Small intestine (tissue), 7 donors: Measurements from ENCODE around the gene AKIRIN2. TPM values are rescaled to one million over a fixed set of nuclear protein-coding genes. Genes with fewer than 3 reads are reported as not detected.

Experiments
- DNase-seq, 2 donors: peaks; one replicate each; pipeline versions ENCODE4 v3.0.0 to v3.0.0-alpha.2; 2013
- FAIRE-seq: peaks from 2 replicates; lab custom pipeline; 2012; peaks lifted over from hg19 to GRCh38; lab: Jason Lieb, UNC
- H3K27ac ChIP-seq, 3 donors: one replicate each; pipeline ENCODE4 v1.5.1; 2013; ENCODE audit warnings: low read length in 2 of 3, mild to moderate bottlenecking in 2 of 3, control low read depth in 1 of 3, inconsistent platforms in 1 of 3, low read depth in 1 of 3, moderate library complexity in 1 of 3
- H3K27me3 ChIP-seq, 3 donors: one replicate each; pipeline ENCODE4 v1.6.1; 2013; ENCODE audit warnings: low read length in 3 of 3, inconsistent platforms in 1 of 3; ENCODE audit not compliant: control insufficient read depth in 3 of 3, insufficient read depth in 3 of 3
- H3K36me3 ChIP-seq, 3 donors: one replicate each; pipeline ENCODE4 v1.6.1; 2013; ENCODE audit warnings: low read length in 3 of 3, inconsistent platforms in 1 of 3, low read depth in 1 of 3, mild to moderate bottlenecking in 1 of 3, moderate library complexity in 1 of 3; ENCODE audit not compliant: control insufficient read depth in 3 of 3, insufficient read depth in 2 of 3
- H3K4me1 ChIP-seq, 3 donors: one replicate each; pipeline ENCODE4 v1.6.1; 2013; ENCODE audit warnings: low read length in 2 of 3, inconsistent platforms in 1 of 3, low read depth in 1 of 3, mild to moderate bottlenecking in 1 of 3, moderate library complexity in 1 of 3; ENCODE audit not compliant: control insufficient read depth in 3 of 3, insufficient read depth in 2 of 3
- H3K4me3 ChIP-seq, 3 donors: one replicate each; pipeline ENCODE4 v1.5.1; 2013; ENCODE audit warnings: low read length in 3 of 3, control low read depth in 1 of 3, inconsistent platforms in 1 of 3, low read depth in 1 of 3, mild to moderate bottlenecking in 1 of 3, moderate library complexity in 1 of 3
- H3K9me3 ChIP-seq, 2 donors: one replicate each; pipeline ENCODE4 v1.6.1; 2013; ENCODE audit warnings: low read depth in 1 of 2, low read length in 1 of 2; ENCODE audit not compliant: control insufficient read depth in 2 of 2, insufficient read depth in 1 of 2
- WGBS, 3 donors: extraction: QIAGEN DNeasy Blood & Tissue Kit; methylation state at CpG; one replicate each; pipeline ENCODE4 v1.1.7; 2013; 5-methylcytosine and 5-hydroxymethylcytosine counted together
- polyA plus RNA-seq, 4 donors: library from polyadenylated mRNA; stranded (reverse) in 3 of 4; unstranded in 1 of 4; fragments of 200-250 nt in 3 of 4; fragments of 120-200 nt in 1 of 4; gene quantifications; one replicate each; pipeline versions ENCODE4 v1.2.1 to v1.2.3, GENCODE V29; 2013
- donor health status: healthy with polysubstance abuse.
- donor health status: control.
- donor health status: control.
- donor health status: Bipolar disorder and iron deficiency.
- donor health status: healthy.

Gene AKIRIN2
- polyA plus RNA-seq, 4 donors: 19.9 to 63.8 (median 24.2) TPM

DNA sequence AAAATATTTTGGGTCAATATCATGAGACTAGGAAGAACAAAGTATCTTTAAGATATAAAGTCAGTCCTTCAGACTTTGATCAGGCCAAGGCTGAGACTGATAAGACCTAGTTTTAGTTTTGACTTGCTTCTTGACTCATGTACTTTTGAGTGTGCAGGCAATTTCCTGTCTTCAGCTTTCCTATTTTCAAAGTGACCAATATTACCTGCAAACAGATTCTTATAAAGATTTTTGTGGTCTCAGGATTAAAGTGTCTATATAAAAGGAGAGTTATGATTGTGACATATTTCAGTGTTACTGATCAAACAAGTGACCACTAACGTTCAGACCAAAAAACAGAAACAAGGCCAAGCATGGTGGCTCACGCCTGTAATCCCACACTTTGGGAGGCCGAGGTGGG is 36.0 kb upstream of the AKIRIN2 start:
- H3K36me3 ChIP-seq: no peaks in the 10 kb centered on the region
- no peak for FAIRE-seq
- H3K4me3 ChIP-seq: no peak overlapping the region
- H3K27ac ChIP-seq: peak overlapping the region in 2 of 3 donors; percentile 8 to 56
- WGBS, 3 donors: 43 to 72% (median 52%) methylated on average over 3 of the region's 3 CpGs
- no peaks in the 10 kb centered on the region for H3K27me3 ChIP-seq
- H3K9me3 ChIP-seq: no peaks in the 10 kb centered on the region
- DNase-seq: peak; percentile 60 to 72
- H3K4me1 ChIP-seq: peaks cover 0 to 11% (median 0%) of the 10 kb centered on the region in 3 donors

DNA sequence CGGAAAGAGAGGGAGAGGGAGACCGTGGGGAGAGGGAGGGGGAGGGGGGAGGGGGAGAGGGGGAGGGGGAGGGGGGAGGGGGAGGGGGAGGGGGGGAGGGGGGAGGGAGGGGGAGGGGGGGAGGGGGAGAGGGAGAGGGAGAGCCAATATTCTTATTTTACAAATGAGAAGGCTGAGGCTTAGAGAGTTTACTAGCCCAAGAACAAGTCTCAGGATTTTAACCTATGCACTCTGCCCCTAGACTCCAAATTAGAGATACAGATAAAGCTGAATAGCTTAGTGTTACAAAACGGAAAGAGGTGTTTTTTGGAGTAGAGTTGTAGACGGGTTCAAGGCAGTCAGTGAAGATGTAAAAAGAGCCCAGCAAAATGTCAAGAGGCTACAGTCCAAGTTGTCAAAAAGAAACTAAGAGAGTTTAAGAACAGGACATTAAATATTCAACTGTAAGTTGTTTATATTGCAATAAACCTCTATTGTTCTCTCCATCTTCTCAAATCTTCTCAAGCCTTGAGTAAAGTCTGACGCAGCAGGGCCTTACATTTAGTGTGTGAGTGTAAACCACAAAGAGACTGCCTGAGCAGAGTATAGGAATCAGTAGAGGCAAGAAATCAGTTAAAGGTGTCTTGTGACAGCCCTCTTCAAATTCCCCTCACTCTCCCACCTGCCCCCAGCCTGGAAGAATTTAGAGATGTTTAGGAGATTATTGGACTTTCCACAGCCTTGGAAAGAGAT is 34.9 kb upstream of the AKIRIN2 start:
- no peak for FAIRE-seq
- DNase-seq: no peak
- 31 to 59% (median 34%) methylated on average over 3 of the region's 5 CpGs for WGBS, 3 donors

DNA sequence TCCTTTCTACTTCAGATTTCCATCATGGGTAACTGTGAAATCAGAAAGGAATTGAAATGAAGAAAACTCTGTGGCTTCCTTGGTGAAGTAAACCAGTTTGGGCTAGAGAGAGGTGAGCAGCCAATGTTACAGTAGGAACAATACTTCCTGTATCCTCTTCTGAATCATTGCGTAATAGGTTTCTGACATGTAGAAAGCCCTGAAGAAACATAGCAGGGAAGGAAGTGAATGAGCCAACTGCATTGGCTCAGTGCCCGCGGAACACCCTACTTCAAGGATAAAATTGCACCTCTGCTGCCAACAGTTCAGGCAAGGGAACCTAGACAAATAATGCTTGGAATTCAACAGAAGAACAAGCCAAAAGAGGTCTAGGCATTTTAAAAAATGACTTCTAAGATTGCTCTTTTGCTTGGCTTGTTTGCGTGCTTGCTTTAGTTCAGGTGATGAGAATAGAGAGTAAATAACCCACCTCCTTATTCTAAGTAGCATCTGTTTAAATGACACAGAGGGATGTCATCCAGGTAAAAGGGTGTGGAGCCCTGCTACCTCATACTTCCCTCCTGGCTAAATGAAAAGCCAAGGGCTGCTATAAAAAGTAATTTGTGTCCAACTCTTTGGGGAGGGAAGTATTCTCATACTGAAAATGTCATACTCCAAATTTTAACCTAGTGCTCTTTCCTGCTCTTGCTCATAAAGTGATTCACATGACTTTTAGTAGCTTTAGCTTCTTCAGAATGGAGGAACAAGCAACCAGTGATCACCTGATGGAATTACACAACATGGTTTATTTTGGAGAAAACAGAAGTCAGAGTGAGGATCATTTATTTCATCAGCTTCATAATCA is 30.0 kb upstream of the AKIRIN2 start:
- 3 to 28% (median 10%) methylated on average over 4 of the region's 4 CpGs for WGBS, 3 donors
- H3K27ac ChIP-seq: peak overlapping the region in 2 of 3 donors; percentile 23 to 84
- peak; percentile 81 to 96 for DNase-seq
- no peaks in the 10 kb centered on the region for H3K9me3 ChIP-seq
- no peaks in the 10 kb centered on the region for H3K27me3 ChIP-seq
- peaks cover 2 to 4% (median 3%) of the 10 kb centered on the region in 3 donors for H3K4me1 ChIP-seq
- no peak for FAIRE-seq
- no peak overlapping the region for H3K4me3 ChIP-seq
- no peaks in the 10 kb centered on the region for H3K36me3 ChIP-seq

More for the DNA sequence above, 34.9 kb upstream of the AKIRIN2 start:
- Histone ChIP-seq H3K4me3 (no peak overlapping the region), H3K4me1 (peaks cover 0 to 11% (median 0%) of the 10 kb centered on the region in 3 donors), H3K9me3 (no peaks in the 10 kb centered on the region), H3K27me3 (no peaks in the 10 kb centered on the region), H3K27ac (no peak overlapping the region), H3K36me3 (no peaks in the 10 kb centered on the region)

DNA sequence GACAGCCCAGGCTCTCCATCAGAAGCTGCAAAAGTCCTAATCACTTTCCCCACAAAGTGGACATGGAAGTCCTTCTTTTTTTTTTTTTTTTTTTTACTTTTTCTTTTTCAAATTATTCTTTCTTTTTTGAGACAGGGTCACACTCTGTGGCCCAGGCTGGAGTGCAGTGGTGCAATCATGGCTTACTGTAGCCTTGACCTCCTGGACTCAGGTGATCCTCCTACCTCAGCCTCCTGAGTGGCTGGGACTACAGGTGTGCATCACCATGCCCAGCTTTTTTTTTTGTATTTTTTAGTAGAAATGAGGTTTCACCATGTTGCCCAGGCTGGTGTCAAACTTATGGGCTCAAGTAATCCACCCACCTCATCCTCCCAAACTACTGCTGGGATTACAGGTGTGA is 29.0 kb upstream of the AKIRIN2 start:
- Histone ChIP-seq H3K4me1 (peaks cover 0 to 4% (median 3%) of the 10 kb centered on the region in 3 donors), H3K4me3 (no peak overlapping the region), H3K27ac (no peak overlapping the region), H3K9me3 (no peaks in the 10 kb centered on the region), H3K36me3 (no peaks in the 10 kb centered on the region), H3K27me3 (no peaks in the 10 kb centered on the region)
- DNase-seq (no peak), FAIRE-seq (no peak)

DNA sequence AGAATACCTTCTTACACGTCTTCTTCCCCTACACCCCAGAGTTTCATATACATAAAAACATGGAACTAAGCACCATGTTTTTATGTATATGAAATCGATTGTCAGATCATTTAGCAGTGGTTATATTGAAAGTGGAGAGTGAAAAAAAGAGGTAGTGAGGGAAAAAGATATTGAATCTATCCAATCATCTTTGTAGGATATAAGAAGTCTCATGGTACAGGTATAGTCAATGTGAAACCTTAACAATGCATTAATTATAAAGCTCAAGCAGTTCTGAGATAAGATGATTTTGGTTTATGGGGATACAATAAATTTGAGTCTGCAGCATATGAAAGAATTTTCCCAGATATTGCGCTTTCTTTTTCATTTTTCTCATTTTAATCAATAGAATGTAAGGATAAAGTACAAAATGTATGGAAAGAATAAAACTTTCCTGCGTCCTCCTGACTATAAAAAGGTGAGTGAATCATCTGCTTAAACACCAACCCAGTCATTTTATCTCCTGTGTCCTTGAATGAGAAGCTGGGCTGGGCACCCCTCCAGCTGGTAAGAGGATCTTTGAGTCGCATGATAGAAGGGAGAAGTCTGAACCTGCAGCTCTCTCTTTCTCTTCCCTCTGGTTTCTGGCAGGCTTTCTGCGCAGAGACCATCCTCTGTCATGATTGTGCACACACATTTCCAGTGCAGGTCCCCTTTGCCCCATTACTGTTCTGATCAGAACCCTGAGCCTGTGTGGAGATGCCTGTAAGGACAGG is 28.1 kb upstream of the AKIRIN2 start:
- FAIRE-seq: no peak
- no peak overlapping the region for H3K27ac ChIP-seq
- WGBS, 3 donors: 44 to 68% (median 54%) methylated on average over 6 of the region's 6 CpGs

DNA sequence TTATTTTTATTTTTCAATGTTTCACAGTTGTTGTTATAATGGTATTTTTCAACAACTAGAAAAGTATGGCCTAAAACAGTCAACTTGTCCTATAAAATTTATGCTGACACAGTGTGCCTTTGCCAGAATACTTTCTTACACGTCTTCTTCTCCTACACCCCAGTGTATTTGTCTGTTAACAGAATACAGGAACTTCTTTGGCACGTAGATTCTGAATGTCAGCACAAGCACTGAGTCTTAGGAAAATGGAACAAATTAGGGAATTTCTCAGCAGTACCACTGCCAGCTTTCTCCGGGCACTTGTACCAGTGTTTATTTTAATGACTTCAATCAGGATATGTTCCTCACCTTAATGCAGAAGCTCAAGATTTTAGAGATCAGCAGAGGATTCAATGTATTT is 26.7 kb upstream of the AKIRIN2 start:
- Histone ChIP-seq H3K9me3 (no peaks in the 10 kb centered on the region), H3K36me3 (no peaks in the 10 kb centered on the region), H3K4me1 (peaks cover 0 to 4% (median 3%) of the 10 kb centered on the region in 3 donors), H3K27ac (no peak overlapping the region), H3K27me3 (no peaks in the 10 kb centered on the region), H3K4me3 (no peak overlapping the region)
- DNase-seq (no peak), FAIRE-seq (no peak)
- 68 to 89% (median 85%) methylated on average over 3 of the region's 3 CpGs for WGBS, 3 donors

More for the DNA sequence above, 28.1 kb upstream of the AKIRIN2 start:
- DNase-seq: peak; percentile 30 to 37
- H3K4me1 ChIP-seq: peaks cover 0 to 4% (median 3%) of the 10 kb centered on the region in 3 donors
- no peak overlapping the region for H3K4me3 ChIP-seq
- H3K9me3 ChIP-seq: no peaks in the 10 kb centered on the region
- no peaks in the 10 kb centered on the region for H3K36me3 ChIP-seq
- no peaks in the 10 kb centered on the region for H3K27me3 ChIP-seq

DNA sequence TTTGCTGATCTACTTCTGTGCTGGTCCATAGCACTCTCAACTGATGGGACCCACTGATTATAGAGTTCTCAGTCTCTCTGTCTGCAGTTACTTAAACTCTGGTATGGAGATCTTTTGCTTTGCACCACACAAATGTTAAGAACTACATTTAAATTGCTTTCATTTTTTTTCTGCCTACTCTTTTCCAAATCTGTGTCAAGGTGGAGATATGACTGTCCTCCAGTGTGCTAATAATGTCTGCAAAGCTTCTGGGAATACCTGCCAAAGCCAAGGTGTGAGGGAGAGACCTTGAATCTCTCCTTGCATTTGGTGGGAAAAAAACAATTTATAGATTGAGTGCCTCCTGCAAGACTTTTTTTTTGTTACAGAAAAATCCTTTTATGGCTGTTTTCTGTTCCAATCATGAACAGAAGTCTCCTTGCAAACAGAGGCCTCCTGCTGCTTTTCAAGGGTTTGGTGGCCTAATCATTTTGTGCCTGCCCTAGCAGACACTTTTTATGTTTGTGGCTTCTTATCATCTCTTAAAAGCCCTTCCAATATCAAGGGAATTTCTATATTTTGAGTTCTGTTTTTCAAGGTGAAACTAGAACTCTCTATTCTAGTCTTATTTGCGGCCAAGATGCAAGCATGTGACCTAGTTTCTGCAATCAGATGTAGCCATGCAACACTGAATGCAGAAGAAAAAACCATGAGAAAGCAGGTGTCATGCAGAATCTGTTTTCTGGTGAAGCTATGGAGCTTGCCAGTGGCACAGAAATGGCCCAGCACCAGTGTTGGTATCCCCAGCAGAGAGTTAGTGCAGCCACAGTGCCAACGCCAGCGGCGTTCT is 23.2 kb upstream of the AKIRIN2 start:
- Histone ChIP-seq H3K4me3 (no peak overlapping the region), H3K27ac (peak overlapping the region in 1 of 3 donors; percentile 20), H3K9me3 (no peaks in the 10 kb centered on the region), H3K36me3 (no peaks in the 10 kb centered on the region), H3K4me1 (peaks cover 0 to 2% (median 0%) of the 10 kb centered on the region in 3 donors), H3K27me3 (no peaks in the 10 kb centered on the region)
- FAIRE-seq (no peak), DNase-seq (no peak)
- WGBS, 3 donors: 75 to 91% (median 77%) methylated on average over 4 of the region's 4 CpGs
